Measurements from ENCODE around the gene ZNF652. TPM values are rescaled to one million over a fixed set of nuclear protein-coding genes. Genes with fewer than 3 reads are reported as not detected.
A peak's percentile ranks its signal among the peaks of the same experiment; 100 is the strongest.
"Not testable (repeated sequence)": the region's sequence is repeated elsewhere in the genome, so short reads cannot be mapped to it uniquely, and the experiment has no call there.

The ZNF652 gene
- total RNA-seq, 1 donor from 2014 or later = 42.7 TPM

DNA sequence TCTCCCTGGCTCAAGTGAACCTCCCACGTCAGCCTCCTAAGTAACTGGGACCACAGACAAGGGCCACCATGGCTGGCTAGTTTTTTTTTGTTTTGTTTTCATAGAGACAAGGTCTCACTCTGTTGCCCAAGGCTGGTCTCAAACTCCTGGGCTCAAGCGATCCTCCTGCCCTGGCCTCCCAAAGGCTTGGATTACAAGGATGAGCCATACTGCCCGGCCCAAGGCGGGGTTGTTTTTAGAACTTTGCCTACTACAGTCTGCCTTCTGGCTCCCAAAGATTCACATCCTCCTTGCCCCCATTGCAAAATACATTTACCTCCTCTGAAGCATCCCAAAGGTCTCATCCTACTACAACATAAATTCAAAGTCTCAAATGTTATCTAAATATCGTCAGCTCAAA, 82.0 kb downstream of the ZNF652 start:
- no peak overlapping the region for H3K4me3 ChIP-seq
- no peaks in the 10 kb centered on the region for H3K9me3 ChIP-seq
- H3K27ac ChIP-seq = no peak overlapping the region
- intact Hi-C loops (cut with DNase I) = no loop called here
- DNase-seq (ENCODE audit: extremely low spot score in 2 of 2) = peak in 1 of 2 donors; percentile 40
- no peaks in the 10 kb centered on the region for H3K4me1 ChIP-seq
- H3K36me3 ChIP-seq = no peaks in the 10 kb centered on the region
- no peaks in the 10 kb centered on the region for H3K27me3 ChIP-seq
- TF ChIP-seq POLR2A (IDR thresholded peaks at IDR 0.05) = no peak
- TF ChIP-seq, protein P1, sequence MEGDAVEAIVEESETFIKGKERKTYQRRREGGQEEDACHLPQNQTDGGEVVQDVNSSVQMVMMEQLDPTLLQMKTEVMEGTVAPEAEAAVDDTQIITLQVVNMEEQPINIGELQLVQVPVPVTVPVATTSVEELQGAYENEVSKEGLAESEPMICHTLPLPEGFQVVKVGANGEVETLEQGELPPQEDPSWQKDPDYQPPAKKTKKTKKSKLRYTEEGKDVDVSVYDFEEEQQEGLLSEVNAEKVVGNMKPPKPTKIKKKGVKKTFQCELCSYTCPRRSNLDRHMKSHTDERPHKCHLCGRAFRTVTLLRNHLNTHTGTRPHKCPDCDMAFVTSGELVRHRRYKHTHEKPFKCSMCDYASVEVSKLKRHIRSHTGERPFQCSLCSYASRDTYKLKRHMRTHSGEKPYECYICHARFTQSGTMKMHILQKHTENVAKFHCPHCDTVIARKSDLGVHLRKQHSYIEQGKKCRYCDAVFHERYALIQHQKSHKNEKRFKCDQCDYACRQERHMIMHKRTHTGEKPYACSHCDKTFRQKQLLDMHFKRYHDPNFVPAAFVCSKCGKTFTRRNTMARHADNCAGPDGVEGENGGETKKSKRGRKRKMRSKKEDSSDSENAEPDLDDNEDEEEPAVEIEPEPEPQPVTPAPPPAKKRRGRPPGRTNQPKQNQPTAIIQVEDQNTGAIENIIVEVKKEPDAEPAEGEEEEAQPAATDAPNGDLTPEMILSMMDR (IDR thresholded peaks at IDR 0.05) = no peak

DNA sequence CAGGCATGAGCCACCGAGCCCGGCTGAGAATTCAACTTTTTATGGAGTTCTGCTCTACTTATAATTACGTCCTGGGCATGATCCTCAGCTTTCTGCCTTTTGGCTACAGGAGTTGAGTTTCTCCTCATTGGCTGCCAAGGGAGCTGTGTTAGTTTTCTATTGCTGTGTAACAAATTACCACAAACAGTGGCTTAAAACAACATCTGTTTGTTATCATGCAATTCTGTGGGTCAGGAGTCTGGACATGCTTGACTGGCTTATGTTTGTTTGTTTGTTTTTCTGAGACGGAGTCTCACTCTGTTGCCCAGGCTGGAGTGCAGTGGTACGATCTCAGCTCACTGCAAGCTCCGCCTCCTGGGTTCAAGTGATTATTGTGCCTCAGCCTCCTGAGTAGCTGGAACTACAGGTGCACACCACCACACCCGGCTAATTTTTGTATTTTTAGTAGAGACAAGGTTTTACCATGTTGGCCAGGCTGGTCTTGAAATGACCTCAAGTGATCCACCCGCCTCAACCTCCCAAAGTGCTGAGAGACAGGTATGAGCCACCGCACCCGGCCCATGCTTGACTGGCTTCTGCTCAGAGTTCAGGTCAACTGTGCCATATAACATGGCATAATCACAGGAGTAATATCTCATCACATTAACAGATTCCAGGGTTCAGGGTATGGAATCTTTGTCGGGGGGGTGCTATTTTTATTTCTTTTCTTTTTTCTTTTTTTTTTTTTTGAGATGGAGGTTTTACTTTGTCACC, 82.6 kb downstream of the ZNF652 start:
- H3K9me3 ChIP-seq; H3K4me3 ChIP-seq; H3K36me3 ChIP-seq; H3K4me1 ChIP-seq; H3K27ac ChIP-seq; H3K27me3 ChIP-seq; intact Hi-C loops (cut with DNase I); DNase-seq (ENCODE audit: extremely low spot score in 2 of 2): not testable (repeated sequence)

DNA sequence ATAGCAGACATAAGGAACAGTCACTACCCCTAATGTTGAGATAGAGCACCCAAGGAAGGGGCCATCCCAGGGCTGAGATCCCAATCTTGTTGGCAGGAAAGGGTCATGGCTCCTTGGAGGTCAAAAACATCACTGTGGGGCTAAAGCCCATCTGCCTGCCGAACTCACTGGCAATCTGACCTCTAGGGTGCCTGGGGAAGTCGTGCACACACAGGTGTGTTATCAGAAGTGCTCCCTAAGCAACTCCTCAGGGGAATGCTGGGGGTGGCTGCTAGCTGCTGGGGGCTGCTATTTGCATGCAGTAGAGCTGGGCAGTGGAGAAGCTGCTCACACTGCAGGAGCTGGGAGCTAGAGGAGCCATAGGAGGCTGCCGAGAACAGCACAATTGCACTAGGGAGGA, 84.0 kb downstream of the ZNF652 start:
- Histone ChIP-seq H3K4me1 (no peaks in the 10 kb centered on the region), H3K9me3 (no peaks in the 10 kb centered on the region), H3K27me3 (no peaks in the 10 kb centered on the region), H3K27ac (no peak overlapping the region), H3K4me3 (no peak overlapping the region), H3K36me3 (no peaks in the 10 kb centered on the region)
- intact Hi-C loops (cut with DNase I) = no loop called here
- DNase-seq (ENCODE audit: extremely low spot score in 2 of 2) = no peak
- TF ChIP-seq, protein P1 (IDR thresholded peaks at IDR 0.05) = no peak
- no peak for TF ChIP-seq POLR2AphosphoS5 (IDR thresholded peaks at IDR 0.05; ENCODE audit: insufficient read depth in 1 of 2, low read depth in 1 of 2)
- no peak for TF ChIP-seq POLR2A (IDR thresholded peaks at IDR 0.05)

DNA sequence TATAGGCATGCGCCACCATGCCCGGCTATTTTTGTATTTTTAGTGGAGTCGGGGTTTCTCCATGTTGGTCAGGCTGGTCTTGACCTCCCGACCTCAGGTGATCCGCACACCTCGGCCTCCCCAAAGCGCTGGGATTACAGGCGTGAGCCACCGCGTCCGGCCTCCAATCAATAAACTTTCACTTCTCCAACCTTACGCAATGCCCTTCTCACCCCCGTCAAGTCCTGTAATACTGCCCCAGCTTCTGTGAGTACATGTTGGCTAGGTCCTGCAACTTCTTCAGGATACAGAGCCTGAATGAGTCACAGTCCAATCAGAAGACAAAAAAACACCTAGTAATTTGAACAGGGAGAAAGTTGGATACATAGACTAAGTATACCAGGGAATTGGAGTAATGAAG, 84.4 kb downstream of the ZNF652 start:
- DNase-seq (ENCODE audit: extremely low spot score in 2 of 2) = no peak
- no peaks in the 10 kb centered on the region for H3K9me3 ChIP-seq
- H3K27ac ChIP-seq = no peak overlapping the region
- H3K4me1 ChIP-seq = no peaks in the 10 kb centered on the region
- H3K36me3 ChIP-seq = no peaks in the 10 kb centered on the region
- no peaks in the 10 kb centered on the region for H3K27me3 ChIP-seq
- TF ChIP-seq, protein P1 (IDR thresholded peaks at IDR 0.05) = no peak
- TF ChIP-seq POLR2AphosphoS5 (IDR thresholded peaks at IDR 0.05; ENCODE audit: insufficient read depth in 1 of 2, low read depth in 1 of 2) (no peak), POLR2A (IDR thresholded peaks at IDR 0.05) (no peak)
- intact Hi-C loops (cut with DNase I) = no loop called here
- no peak overlapping the region for H3K4me3 ChIP-seq

DNA sequence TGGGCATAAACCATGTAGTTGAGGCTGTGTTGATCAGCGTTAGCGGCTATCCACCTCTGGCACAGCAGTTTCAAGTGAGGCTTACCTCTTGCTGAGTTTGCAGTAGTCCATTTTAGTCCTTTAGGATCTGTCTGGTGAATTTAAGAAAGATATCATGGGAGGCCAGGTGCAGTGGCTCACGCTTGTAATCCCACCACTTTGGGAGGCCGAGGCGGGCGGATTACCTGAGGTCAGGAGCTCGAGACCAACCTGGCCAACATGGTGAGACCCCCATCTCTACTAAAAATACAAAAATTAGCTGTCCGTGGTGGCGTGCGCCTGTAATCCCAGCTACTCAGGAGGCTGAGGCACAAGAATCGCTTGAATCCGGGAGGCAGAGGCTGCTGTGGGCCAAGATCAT, 86.1 kb downstream of the ZNF652 start:
- intact Hi-C loops (cut with DNase I); H3K27me3 ChIP-seq; H3K4me3 ChIP-seq; H3K9me3 ChIP-seq; H3K27ac ChIP-seq; H3K36me3 ChIP-seq; DNase-seq (ENCODE audit: extremely low spot score in 2 of 2); H3K4me1 ChIP-seq: not testable (repeated sequence)

DNA sequence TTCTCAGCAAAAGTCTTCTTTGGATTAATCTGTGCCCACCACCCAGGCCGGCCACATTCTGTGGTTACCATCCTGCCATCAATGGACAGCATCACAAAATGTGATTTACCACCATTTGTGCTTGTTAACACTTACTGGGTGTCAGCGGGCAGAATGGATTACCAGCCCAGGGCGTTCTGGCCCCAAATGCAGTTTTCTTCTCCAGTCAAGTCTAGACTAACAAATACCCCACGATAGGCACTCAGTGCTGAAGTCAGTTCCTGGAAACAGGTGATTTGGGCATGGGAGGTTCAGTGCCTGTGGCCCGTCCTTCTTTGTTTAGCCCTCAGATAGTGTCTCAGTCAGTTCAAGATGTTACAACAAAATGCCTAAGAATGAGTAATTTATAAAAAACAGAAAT, 92.7 kb downstream of the ZNF652 start:
- Histone ChIP-seq H3K27me3 (no peaks in the 10 kb centered on the region), H3K36me3 (no peaks in the 10 kb centered on the region), H3K9me3 (no peaks in the 10 kb centered on the region), H3K27ac (no peak overlapping the region), H3K4me3 (no peak overlapping the region), H3K4me1 (no peaks in the 10 kb centered on the region)
- TF ChIP-seq, protein P1 (IDR thresholded peaks at IDR 0.05) = no peak
- TF ChIP-seq POLR2A (IDR thresholded peaks at IDR 0.05) (no peak), POLR2AphosphoS5 (IDR thresholded peaks at IDR 0.05; ENCODE audit: insufficient read depth in 1 of 2, low read depth in 1 of 2) (no peak)
- no peak for DNase-seq (ENCODE audit: extremely low spot score in 2 of 2)
- intact Hi-C loops (cut with DNase I) = no loop called here

Data from vagina (tissue), 2 donors.